Measurements from ENCODE around the gene PRKG1.

DNA sequence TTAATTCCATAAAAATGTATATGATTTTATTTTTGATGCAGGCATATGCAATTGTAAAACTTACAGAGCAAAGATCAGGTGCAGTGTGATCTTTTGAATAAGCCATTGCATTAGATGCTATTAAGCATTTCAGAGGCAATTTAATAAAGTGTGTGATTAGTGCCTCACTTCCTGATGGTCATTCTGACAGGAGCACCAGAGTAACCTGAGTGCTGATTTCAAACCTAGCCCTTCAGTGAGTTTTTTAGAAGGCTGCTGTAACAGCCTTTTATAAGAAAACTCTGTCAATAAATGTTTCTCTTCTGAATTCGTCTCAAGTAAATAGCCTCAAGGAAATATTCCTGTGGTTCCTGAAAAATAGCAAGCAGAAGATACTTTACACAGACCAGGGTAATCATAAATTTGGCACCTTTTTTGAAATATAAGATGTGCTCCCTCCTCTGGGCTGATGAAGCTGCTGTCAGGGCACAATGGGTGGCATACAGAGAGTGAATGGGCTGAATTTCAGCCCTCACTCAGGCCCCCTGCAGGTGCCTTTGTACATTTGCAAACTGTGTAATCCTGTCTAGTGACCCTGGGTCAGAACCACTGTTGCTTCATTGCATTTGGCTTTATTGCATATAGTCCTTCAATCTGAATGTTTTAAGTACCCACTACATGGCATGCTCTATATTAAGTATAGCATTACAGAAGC is 818.8 kb downstream of the PRKG1 start:
- TF ChIP-seq, protein P1, sequence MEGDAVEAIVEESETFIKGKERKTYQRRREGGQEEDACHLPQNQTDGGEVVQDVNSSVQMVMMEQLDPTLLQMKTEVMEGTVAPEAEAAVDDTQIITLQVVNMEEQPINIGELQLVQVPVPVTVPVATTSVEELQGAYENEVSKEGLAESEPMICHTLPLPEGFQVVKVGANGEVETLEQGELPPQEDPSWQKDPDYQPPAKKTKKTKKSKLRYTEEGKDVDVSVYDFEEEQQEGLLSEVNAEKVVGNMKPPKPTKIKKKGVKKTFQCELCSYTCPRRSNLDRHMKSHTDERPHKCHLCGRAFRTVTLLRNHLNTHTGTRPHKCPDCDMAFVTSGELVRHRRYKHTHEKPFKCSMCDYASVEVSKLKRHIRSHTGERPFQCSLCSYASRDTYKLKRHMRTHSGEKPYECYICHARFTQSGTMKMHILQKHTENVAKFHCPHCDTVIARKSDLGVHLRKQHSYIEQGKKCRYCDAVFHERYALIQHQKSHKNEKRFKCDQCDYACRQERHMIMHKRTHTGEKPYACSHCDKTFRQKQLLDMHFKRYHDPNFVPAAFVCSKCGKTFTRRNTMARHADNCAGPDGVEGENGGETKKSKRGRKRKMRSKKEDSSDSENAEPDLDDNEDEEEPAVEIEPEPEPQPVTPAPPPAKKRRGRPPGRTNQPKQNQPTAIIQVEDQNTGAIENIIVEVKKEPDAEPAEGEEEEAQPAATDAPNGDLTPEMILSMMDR (IDR thresholded peaks at IDR 0.05; ENCODE audit: low read depth, low read length): peak; percentile 44
- no peak for TF ChIP-seq EZH2phosphoT487 (IDR thresholded peaks at IDR 0.05; ENCODE audit: low read depth)

Measured in OCI-LY3 (cell line).